Fibroblast of pulmonary artery (primary cell): ENCODE results near the gene TBC1D8.

Source experiments
- DNase-seq: peaks from one replicate; pipeline ENCODE4 v3.0.0-alpha.2; 2010; ENCODE audit warnings: low read depth
- H3K4me3 ChIP-seq: replicated peaks from 2 replicates; pipeline ENCODE4 v1.5.1; 2011; ENCODE audit warnings: low read depth, mild to moderate bottlenecking, control low read depth, low read length, moderate library complexity
- TF ChIP-seq, protein P1 (sequence below): IDR thresholded peaks from 2 replicates; pipeline ENCODE4 v1.5.1; 2011; ENCODE audit warnings: mild to moderate bottlenecking, control low read depth, low read length, inconsistent platforms; ENCODE audit errors: missing control alignments

TBC1D8 gene

DNA sequence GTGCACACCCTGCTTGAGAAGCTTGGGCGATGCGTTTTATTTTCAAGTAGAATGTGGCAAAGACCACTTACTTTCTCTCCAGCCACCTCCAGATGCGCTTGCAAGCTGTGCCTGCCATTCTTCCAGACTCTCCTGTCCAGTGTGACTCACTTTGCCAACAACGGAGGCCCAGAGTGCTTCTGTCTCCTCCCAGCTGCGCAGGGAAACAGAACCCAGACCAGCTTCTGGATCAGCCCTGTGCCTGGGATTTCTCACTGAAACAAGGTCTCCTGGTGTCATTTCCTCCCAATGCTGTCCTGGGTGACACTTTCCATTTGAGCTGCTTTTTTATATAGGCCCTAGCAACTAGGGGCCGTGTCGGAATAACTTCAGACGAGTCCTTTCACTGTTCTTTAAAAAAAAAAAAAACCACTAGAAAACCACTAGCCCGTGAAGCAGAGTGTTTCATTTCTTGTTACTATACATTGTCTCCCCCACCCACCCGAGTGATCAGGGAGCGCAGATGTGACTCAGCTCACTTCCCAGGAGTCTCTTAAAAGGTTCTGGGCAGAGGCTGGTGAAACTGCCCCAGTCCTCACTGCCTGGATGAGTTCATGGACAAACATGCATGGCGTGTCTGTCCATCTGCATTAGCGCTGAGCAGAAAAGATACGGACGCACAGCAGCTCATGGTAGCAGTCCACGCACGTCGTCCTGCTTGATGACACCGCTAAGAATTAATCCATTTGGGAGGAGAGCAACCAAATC is 174.4 kb downstream of the TBC1D8 start:
- TF ChIP-seq, protein P1, sequence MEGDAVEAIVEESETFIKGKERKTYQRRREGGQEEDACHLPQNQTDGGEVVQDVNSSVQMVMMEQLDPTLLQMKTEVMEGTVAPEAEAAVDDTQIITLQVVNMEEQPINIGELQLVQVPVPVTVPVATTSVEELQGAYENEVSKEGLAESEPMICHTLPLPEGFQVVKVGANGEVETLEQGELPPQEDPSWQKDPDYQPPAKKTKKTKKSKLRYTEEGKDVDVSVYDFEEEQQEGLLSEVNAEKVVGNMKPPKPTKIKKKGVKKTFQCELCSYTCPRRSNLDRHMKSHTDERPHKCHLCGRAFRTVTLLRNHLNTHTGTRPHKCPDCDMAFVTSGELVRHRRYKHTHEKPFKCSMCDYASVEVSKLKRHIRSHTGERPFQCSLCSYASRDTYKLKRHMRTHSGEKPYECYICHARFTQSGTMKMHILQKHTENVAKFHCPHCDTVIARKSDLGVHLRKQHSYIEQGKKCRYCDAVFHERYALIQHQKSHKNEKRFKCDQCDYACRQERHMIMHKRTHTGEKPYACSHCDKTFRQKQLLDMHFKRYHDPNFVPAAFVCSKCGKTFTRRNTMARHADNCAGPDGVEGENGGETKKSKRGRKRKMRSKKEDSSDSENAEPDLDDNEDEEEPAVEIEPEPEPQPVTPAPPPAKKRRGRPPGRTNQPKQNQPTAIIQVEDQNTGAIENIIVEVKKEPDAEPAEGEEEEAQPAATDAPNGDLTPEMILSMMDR: no peak
- H3K4me3 ChIP-seq: no peak overlapping the region
- peak; percentile 8 for DNase-seq

DNA sequence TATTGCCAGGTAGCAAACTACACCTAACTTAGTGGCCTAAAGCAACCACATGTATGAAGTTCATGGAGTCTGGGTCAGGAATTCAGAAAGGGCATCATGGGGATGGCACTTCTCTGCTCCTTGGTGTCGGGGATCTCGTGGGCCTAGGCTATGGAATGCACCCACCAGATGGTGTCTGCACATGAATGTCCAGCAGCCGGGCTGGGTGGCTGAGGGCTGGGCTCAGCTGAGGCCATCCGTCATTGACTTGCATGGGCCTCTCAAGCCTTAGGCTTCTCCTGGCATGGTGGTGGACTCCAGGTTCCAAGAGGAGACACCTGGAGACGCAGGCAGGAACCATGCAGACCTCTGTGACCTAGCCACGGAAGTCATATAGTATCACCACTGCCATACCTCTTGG is 175.1 kb downstream of the TBC1D8 start:
- DNase-seq: no peak

DNA sequence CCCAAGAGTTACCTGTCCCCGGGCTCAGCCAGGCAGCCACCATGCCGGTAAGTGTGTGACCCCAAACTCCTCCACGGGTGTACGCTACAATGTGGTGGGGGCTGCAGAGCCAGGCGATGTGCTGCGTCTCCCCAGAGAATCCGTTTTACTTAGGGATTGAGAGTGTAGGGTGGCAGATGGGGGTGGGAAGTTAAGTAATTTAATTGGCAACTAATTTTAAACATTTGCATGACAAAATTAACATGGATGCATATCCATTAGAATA is 175.7 kb downstream of the TBC1D8 start:
- no peak for DNase-seq
- no peak overlapping the region for H3K4me3 ChIP-seq
- TF ChIP-seq, protein P1: no peak

More for the DNA sequence above, 175.1 kb downstream of the TBC1D8 start:
- TF ChIP-seq, protein P1: no peak
- no peak overlapping the region for H3K4me3 ChIP-seq

DNA sequence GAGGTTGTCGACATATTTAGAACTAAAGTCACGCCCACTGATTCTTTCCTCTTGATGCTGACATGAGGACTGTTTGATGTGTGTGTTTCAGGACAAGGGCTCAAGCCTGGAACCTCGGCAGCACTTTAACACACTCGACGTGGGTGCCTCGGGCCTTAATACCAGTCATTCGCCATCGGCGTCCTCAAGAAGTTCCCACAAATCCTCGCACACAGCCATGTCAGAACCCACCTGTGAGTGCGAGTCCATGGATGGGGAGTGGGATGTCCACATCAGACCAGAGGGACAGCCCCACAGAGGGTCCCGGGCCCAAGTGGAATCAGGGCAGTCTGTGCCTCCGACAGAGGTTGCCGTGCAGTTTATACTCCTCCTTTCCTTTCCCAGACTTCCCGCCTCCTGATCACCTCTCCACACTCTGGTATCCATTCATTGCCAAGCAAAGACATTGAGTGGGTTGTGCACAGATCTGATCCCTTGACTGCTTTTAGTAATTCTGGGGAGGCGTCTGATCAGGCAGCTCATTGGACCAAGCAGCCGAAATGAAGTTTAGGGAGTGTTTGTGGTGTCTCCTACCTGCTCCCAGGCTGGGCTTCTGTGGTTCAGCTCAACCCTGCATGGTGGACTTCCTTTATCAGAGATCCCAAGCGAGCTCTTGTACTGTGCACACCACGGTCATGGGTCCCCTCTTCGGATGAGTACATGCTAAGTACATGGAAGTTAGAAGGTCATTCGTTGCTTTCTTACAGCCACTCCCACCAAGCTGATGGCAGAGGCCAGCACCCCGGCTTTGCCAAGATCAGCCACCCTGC is 176.3 kb downstream of the TBC1D8 start:
- no peak overlapping the region for H3K4me3 ChIP-seq
- no peak for DNase-seq
- TF ChIP-seq, protein P1: no peak

DNA sequence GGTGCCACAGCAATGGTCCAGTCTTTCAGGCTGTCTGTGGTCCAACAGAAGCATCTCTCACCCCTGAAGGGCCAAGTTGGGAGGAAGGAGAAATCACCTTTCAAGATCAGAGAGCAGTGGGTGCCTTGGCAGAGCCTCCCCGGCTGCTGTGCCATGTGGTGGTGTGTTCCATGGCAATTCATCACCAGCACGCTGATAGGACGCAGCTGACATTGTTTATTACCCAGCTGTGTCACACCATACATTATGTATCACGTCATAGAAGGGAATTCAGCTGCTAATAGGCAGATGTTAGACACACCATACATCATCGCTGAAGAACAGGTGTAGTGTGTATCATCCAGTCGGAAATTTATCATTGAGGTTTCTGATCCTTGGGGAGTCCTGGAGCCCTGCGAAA is 178.7 kb downstream of the TBC1D8 start:
- H3K4me3 ChIP-seq: no peak overlapping the region
- TF ChIP-seq, protein P1: no peak
- DNase-seq: no peak

DNA sequence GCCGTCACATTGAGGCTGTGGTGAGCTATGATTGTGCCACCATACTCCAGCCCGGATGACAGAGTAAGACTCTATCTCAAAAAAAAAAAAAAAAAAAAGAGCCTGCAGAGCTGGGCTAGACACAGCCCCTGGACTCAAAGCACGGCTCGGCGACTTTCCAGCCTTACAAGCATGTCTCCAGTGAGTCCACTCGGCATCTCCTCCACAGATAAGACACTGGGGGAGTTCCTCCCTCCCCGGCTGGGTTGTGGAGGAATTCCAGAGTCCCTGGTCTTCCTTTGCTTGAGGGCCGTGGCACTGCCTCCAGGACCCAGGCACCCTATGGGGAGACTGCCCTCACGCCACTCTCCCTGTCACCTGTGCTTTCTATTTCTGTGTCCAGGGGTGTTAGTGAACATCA is 180.0 kb downstream of the TBC1D8 start:
- no peak for DNase-seq
- no peak overlapping the region for H3K4me3 ChIP-seq

More for the DNA sequence above, 180.0 kb downstream of the TBC1D8 start:
- TF ChIP-seq, protein P1: no peak
